Glomerular endothelial cell (primary cell): ENCODE measurements around the gene NXN. TPM values are rescaled to one million over a fixed set of nuclear protein-coding genes. Genes with fewer than 3 reads are reported as not detected.
"Not testable (repeated sequence)": the region's sequence is repeated elsewhere in the genome, so short reads cannot be mapped to it uniquely, and the experiment has no call there.

Experiments used
- DNase-seq: peaks from one replicate; pipeline ENCODE4 v3.0.0-alpha.2; 2011; ENCODE audit warnings: low read depth, low spot score; ENCODE audit errors: extremely low read depth
- total RNA-seq: library from RNA; depleted of rRNA; stranded (reverse); fragments of >200 nt; gene quantifications from 2 replicates; pipeline ENCODE4 v1.2.3, GENCODE V29; 2015

The NXN gene
- total RNA-seq, 1 donor from 2014 or later, result 55.7 TPM

DNA sequence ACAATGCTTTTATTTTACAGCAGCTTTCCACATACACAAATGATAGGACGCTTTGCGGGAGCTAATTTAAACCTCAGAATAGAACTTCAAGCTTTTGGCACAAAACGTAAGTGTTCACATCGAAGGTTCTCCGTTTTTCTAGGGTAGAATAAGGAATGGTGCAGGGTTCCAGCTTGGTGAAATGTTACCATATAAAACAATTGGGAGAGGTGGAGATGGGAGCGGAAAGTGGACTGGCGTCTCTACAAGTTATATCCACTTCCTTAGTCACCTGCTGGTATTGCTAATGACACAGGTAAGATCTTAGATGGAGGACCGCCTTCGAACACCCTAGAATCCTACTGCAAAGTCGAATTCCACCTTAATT is 1.7 kb upstream of the NXN start:
- DNase-seq, result no peak

DNA sequence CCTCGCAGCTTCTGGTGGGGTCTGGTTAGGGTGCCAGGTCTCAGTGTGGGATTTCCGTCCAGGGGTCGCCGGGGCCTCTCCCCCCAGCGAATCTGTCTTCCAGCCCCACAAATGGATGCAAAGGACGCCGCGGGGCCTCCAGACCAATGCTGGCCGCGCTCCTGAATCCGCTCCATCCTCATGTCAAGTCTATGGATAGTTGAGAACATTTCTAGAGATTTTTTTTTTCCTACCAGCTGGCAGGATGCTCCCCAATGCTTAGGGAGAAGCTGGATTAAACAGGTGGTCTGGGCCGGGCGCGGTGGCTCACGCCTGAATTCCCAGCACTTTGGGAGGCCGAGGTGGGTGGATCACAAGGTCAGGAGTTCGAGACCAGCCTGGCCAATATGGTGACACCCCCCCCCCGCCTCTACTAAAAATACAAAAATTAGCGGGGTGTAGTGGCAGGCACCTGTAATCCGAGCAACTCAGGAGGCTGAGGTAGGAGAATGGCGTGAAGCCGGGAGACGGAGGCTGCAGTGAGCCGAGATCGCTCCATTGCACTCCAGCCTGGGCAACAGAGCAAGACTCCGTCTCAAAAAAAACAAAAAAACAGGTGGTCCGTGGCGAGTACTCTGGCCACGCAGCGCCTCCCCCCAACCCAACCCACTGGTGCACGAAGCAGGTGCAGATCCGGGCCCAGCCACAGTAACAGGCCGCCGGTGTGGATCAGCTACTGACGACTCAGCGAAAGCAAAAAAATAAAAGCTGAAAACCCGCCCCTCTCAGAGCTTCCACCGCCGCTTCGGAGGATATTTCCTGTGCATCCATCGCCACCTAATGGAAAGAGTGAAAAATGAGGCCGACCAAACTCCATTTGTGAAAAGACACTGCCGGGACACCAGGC is 1.1 kb upstream of the NXN start:
- no peak for DNase-seq

DNA sequence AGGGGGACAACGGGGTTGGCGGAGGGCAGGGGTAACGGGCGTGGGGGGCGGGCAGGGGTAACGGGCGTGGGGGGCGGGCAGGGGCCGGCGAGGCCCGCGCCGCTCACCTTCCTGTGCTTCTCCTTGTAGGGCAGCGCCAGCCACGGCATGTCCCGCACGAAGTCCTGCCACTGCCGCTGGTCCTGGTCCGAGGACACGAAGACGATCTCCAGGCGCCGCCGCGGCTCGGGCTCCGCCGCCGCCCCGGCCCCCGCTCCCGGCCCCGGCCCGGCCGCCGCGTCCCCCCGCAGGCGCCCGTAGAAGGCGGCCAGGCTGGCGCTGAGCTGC is 401 bp downstream of the NXN start:
- no peak for DNase-seq

DNA sequence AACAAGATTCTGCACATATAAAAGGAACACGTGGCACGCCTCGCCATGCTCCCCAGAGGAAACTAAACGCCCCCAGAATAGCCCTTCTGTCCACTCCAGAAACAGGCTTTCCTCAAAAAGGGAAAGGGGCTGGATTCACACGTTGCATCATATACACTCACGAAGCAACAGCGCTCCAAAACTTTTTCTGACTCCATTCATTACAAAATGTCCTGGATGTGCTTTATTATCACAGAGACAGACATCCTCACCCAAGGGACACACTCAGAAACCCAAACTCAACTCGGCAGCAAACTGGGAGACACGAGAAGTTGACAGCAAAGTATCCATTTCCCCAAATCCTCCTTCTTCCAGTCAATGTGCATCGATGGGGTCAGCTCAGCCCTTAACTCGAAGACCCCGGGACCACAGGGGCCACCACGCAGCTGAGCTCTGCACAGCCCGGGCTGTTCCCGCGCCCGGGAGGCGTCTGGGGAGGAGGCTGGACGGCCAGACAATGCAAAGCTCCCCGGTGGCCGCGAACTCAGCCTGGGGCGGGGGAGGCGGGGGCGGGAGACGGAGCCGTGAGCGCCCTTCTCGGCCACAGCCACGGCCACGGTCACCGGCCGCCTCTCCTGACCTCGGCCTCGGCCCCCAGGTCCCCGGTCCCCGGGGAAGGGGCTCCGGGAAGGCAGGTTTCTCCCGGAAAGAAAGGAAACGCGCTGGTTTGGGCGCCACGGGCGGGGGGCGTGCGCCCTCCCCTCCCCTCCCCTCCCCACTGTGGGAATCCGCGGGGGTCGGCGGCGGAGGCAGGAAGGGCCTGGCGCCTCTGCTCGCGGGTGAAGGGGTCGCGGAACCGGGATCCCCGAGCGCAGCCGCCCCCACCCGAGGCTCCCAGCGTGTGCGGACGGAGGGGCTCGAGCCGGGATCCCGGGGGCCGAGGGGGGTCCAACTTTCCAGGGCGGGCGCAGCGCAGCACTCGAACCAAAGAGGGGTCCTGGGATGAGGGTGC is 1.2 kb downstream of the NXN start:
- no peak for DNase-seq

DNA sequence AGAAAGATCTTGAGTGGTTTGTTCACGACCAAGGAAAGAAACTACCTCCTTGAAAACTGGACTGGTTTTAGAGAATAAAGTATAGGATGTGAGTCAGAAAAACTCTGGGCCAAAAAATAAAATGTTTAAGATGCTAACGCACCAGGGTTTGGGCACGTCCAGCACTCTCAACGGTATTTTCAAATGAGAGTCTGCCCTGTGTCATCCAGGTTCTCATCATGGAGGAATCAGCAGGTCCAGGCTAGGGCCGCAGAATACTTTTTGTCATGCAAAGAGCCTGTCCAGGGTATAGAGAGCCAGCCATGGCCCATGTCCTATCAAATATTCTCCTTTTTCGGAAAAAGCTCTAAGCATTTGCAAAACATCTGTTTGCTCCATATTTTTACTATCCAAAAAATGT is 2.4 kb downstream of the NXN start:
- DNase-seq, result no peak

DNA sequence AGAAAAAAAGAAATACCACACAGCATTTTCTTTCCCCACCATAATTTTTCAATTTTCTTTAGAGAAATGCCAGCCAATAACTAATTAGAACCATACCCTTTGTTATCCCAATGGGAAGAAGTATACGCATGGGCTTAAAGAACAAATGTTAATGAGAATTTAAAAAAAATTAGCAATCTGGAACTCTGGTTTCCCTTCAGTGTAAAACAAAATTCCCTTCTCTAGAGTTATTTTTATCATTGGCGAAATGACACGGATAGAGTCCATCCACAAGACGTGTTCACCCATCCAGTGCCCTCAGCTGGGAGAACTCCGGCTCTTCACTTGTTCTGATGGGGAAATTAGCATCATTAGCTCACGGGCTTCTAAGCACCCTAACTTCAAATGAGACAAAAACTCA is 3.3 kb downstream of the NXN start:
- DNase-seq, result no peak

DNA sequence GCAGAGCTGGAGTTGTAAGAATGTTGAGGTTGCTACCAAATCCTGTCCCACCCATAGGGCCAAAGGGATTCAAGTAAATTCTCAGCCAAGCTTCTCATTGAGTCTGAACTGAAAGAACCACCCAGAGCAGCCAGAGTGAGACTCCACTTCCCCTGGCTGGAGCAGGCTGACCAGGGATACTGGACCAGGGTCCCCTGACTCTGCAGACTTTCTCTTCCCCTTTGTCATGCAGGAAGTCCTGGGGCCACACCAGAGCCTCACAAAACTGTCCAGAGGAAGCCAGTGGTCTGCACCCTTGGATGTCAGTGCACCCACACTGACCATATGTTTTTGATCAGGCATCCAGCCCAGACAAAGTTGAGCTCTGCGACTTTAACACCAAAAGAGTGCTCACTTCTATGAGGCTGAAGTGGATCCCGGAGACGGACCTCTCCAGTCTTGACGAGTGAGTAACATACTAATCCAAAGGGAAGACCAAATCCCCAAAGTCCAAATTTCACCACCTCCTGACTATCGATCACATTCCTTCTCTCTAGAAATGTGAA is 4.1 kb downstream of the NXN start:
- no peak for DNase-seq

DNA sequence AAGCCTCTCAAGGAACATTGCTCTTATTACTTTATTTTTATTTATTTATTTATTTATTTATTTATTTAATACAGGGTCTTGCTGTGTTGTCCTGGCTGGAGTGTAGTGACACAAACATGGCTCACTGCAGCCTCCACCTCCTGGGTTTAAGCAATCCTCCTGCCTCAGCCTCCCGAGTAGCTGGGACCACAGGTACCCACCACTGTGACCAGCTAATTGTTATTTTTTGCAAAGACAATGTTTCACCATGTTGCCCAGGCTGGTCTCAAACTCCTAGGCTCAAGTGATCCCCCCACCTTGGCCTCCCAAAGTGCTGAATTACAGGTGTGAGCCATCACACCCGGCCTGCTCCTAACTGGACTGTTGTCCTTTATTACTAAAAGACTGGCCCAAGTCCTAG is 4.8 kb downstream of the NXN start:
- DNase-seq, result not testable (repeated sequence)

DNA sequence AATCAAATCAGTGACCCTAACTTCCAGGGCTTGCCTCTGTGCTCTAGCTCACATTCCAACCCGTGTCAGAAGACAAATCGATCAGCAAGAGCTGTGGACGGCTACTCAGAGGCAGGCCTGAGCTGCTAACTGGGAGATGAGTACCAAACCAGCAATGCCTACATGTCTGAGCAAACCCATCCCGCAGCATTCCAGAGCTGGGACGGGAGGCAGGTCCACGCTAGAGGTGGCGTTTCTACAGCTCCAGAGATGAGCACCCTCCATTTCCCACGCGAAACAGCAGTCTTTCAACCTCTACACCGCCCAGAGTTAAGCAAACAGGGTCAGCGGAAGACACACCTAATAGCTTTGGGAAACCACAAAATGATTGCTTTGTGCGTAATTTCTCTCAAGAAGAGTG is 6.5 kb downstream of the NXN start:
- DNase-seq, result no peak

DNA sequence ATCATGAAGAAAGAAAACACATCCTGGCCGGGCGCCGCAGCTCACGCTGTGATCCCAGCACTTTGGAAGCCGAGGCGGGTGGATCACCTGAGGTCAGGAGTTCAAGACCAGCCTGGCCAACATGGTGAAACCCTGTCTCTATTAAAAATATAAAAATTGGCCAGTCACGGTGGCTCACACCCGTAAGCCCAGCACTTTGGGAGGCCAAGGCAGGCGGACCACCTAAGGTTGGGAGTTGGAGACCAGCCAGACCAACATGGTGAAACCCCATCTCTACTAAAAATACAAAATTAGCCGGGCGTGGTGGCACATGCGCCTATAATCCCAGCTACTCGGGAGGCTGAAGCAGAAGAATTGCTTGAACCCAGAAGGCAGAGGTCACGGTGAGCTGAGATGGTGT is 7.7 kb downstream of the NXN start:
- not testable (repeated sequence) for DNase-seq

DNA sequence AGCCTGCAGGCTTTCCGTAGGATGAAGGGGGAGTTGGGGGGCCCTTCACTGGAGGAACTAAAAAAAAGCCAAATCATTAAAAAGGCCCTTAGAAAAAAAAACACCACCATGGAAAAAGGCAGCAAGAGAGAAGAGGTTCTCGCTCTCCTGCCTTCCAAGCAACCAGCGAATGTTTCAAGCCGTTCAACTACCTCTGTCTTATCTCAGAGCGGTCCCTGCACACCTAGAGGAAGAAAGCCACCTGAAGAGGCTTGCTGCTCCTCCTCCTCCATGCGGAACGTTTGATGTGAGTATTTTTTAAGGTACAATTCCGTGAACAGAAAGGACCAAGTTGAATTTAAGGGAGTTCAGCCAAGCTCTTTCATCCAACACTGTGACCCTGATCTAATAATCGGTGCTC is 9.2 kb downstream of the NXN start:
- no peak for DNase-seq

DNA sequence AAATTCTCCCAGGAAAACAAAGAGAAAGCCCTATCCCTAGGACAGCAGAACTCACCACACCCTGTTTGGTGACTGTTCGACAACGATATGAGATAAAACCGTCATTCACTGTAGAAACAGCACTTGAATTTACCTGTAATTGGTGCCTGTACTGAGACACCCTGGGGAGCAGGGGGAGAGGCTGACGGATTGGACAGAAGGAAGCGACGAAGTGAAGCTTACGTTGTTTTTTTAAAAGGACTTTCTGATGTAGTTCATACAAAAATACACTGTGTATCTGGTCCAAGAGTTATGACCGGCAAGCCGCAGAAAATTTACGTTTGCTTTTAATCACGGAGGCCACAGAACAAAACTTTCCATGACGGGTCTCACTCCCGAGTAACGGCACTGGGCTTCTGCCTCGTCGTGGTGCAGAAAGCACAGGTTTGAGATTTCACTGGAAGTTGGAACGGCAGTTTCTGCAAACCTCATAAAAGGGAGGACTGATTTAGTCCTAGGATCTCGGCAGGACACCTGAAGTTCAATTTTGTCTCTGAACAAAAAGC is 9.7 kb downstream of the NXN start:
- DNase-seq, result no peak

DNA sequence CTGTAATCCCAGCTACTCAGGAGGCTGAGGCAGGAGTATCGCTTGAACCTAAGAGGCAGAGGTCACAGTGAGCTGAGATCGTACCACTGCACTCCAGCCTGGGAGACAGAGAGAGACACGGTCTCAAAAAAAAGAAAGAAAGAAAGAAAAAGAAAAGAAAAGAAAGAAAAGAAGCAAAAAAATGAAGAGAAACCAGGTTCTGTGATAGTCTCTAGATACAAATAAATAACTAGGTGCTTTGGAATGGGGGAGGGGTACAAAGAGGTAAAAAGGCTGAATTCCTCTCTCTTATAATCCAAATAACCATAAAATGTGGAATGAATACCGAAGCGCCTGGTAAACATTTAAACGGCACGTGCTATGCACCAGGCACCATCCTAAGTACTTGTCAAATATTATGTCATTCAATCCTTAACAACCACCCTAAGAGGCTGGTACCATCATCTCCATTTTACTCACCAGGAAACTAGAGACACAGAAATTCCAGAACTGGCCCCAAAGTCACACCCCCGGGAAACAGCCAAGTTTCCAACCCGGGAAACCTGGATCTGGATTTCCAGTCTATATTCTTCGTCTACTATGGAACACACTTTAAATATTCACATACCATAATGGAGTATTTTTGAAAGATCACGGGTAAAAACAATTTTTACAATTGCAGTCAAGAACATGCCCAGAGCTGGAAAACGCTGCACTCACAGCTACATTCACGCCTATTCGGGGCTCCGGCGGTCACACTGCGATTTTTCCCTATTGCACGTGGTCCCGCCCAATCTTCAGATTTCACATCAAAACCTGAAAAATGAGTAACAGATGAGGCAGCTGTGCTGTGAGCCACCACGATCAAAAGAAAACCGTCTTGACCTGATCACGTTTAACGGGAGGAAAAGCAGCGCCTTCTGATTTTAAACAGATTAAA is 10.5 kb downstream of the NXN start:
- DNase-seq, result no peak

DNA sequence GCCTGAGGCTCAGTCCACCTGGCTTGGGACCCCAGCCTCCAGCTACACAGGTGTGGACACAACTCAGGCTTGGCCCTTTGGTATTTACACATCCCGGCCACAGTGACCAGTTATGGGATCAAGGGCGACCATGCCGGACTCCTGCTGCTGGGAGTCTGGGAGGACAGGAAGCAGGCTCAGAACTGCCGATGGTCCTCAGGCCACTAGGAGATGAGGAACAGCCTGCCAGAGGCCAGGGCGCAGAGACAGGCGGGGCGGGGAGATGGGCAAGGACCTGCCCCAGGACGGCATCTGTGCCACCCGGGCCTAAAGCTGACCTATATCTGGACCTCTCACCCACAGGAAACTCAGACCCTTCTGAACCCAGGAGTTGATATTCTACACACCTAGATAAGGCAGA is 12.5 kb downstream of the NXN start:
- DNase-seq, result no peak

DNA sequence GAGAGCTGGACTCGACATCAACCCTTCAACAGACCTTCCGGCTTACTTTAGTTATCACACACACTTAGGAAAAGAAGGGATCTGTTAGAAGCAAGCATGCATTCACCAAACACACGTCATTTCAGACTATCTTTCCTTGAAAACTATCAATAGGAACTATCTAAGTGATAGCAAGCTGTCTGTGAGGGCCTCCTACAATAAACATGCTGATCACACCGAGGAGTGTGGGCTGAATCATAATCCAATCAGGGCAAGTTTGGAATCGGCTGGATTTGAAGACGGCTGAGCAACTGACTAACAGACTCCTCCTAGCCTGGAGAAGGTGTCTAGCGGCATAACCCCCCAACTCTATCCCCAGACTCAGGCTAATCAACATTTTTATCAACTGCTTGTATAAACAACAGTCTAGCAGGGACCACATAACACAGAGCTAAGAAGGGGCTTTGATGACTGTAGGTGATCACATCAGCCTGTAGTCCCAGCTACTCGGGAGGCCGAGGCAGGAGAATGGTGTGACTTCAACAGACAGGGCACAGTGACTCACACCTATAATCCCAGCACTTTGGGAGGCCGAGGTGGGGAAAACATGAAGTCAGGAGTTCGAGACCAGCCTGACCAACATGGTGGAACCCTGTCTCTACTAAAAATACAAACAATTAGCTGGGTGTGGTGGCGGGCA is 14.1 kb downstream of the NXN start:
- no peak for DNase-seq

DNA sequence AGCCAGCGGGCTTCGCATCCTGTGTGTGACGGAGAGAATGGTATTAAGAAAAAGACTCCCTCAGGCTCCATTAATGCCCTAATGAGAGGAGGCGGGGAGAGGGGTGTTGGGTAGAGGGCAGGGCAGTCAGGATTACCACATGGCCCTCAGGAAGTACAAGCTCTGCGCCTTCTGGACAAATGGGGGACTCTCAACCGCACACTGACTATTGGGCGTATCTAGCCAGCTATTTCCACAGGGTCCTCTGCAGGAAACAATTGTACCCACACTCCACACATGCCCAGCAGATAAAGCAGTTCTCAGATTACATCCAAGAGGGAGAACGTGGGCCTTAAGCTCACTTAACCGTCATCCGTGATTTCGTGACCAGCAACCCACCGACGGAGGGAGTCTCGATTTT is 14.7 kb downstream of the NXN start:
- no peak for DNase-seq

DNA sequence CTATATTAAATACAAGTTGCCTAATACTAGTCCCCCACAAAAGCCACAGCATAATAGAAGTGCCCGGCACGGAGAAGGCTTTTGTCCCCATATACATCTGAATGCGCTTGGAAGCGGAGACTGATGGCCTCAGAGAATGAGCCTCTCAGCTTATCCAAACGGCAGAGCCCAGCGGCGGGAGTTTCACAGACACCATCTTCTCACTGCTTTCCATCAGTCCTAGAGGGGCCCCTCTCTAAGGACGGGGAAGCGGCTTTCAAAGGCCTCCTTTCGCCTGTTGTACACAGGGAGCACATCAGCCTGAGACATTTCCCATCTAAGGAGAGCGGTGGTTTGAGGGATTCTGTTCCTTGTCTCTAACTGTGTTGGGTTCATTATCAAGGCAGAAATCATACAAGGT is 16.9 kb downstream of the NXN start:
- DNase-seq, result no peak

DNA sequence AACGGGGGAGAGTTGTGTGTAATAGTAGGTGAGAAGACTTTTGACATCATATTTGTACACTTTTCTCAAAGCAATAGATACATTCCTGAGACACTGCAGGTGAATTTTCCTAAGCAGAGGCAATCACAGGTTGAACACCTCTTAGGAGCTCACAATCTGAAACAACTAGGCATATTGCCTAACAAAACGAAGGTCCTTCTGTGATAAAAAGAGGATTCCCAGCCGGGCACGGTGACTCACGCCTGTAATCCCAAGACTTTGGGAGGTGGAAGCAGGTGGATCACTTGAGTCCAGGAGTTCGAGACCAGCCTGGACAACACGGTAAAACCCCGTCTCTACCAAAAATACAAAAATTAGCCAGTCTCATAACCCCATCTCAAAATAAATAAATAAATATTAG is 17.4 kb downstream of the NXN start:
- DNase-seq, result no peak

DNA sequence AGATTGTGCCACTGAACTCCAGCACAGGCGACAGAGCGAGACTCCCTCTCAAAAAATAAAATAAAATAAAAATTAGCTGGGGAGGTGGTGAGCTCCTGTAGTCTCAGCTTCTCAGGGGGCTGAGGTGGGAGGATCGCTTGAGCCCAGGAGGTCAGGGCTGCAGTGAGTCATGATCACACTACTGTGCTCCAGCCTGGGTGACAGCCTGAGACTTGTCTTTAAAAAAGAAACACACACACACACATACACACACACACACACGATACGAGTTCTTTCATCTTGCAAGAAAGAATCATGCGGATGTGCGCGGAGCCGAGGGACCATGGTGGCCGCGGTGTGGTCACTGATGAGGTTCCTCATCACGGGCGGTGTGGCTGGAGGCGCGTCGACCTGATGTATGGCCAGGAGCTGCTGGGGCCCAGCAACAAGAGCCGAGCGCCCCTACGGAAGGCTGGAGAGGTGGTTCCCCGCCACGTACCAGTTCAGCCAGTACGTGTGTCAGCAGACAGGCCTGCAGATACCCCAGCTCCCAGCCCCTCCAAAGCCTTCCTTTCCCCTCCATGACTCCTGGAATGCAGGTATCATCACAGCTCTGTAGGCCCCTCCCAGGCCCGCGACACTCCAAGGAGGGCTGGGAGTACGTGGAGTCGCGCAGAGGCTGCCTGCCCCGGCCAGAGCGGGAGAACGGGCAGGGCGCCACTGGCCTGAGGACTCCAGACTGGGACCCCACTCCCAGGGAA is 20.7 kb downstream of the NXN start:
- no peak for DNase-seq
